Measurements from ENCODE around the gene ECI1.

Gene ECI1

DNA sequence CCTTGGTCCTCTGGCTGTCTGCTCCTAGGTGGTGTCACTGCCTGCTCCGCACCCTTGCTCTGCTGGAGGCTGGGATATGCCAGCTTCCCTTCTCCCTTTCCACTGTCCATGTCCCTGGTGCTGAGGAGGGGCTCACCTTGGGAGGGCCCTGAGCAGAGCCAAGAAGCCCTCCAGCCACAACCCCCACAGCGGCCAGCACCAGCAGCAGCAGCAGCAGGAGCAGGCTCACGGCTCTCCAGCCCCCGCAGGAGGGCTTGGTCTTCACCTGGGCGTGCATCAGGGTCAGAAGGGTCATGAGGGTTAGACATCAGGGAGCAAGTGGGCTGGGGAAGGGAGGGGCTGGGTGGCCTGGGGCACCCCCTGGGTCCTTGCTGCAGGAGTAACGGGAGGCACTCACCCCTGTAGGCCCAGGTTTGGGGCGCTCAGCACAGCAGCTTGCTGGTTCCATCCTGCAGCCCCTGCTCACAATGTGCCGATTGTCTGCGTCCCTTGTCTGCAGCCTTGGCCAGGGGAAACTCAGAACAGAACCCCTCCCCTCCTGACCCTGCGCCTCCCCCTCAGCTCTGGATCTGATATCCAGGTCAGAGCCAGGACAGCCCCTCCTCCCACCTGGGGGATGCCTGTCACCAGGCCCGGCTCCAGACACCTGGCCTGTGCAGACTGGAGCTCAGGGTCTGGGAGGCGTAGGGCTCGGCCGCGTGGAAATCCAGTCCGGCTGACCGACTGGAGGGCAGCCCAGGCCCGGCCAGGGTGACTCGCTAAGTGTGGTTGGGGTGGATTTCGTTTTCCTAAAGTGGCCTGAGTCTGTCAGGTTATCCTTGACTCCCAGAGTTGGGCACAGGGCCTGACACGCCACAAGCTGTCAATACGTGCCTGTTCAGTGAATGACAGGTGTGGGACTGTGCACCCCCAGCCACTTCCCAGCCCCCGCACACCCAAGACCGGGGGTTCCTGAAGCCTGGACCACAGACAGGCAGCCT lies 40.7 kb downstream of the ECI1 start, which contains the start of gene BRICD5:
Gene BRICD5 (minus strand): TSS at position 478 of the 980 bp plus-strand sequence. CDS start 30 bp downstream, at position 448.
- TF ChIP-seq TAF1 (IDR thresholded peaks at IDR 0.05; ENCODE audit: low read depth): no peak

DNA sequence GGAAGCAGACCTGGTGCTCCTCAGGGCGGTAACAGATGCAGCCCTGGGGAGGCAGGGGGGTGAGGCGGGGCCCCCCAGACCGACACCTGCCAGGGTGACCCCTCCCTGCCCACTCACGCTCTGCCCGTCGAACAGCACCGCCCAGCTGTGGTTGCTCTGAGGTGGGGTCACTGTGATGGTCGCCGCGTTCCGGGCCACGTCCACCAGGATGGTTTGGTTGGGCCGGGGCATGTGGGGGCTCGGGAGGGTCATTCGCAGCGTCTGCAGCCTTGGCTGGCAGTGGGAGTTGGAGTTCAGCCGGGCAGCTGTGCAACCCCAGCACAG lies 41.4 kb downstream of the ECI1 start:
- TF ChIP-seq, protein P1, sequence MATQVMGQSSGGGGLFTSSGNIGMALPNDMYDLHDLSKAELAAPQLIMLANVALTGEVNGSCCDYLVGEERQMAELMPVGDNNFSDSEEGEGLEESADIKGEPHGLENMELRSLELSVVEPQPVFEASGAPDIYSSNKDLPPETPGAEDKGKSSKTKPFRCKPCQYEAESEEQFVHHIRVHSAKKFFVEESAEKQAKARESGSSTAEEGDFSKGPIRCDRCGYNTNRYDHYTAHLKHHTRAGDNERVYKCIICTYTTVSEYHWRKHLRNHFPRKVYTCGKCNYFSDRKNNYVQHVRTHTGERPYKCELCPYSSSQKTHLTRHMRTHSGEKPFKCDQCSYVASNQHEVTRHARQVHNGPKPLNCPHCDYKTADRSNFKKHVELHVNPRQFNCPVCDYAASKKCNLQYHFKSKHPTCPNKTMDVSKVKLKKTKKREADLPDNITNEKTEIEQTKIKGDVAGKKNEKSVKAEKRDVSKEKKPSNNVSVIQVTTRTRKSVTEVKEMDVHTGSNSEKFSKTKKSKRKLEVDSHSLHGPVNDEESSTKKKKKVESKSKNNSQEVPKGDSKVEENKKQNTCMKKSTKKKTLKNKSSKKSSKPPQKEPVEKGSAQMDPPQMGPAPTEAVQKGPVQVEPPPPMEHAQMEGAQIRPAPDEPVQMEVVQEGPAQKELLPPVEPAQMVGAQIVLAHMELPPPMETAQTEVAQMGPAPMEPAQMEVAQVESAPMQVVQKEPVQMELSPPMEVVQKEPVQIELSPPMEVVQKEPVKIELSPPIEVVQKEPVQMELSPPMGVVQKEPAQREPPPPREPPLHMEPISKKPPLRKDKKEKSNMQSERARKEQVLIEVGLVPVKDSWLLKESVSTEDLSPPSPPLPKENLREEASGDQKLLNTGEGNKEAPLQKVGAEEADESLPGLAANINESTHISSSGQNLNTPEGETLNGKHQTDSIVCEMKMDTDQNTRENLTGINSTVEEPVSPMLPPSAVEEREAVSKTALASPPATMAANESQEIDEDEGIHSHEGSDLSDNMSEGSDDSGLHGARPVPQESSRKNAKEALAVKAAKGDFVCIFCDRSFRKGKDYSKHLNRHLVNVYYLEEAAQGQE (IDR thresholded peaks at IDR 0.05; ENCODE audit: low read depth): no peak
- no peak for TF ChIP-seq RAD21 (IDR thresholded peaks at IDR 0.05; ENCODE audit: low read depth)
- TF ChIP-seq TAF1 (IDR thresholded peaks at IDR 0.05; ENCODE audit: low read depth): no peak
- TF ChIP-seq, protein P2, sequence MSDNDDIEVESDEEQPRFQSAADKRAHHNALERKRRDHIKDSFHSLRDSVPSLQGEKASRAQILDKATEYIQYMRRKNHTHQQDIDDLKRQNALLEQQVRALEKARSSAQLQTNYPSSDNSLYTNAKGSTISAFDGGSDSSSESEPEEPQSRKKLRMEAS (IDR thresholded peaks at IDR 0.05): no peak
- TF ChIP-seq CEBPB (IDR thresholded peaks at IDR 0.05): no peak
- TF ChIP-seq ZBTB7A (IDR thresholded peaks at IDR 0.05; ENCODE audit: low read depth): no peak
- TF ChIP-seq EGR1 (IDR thresholded peaks at IDR 0.05): no peak

DNA sequence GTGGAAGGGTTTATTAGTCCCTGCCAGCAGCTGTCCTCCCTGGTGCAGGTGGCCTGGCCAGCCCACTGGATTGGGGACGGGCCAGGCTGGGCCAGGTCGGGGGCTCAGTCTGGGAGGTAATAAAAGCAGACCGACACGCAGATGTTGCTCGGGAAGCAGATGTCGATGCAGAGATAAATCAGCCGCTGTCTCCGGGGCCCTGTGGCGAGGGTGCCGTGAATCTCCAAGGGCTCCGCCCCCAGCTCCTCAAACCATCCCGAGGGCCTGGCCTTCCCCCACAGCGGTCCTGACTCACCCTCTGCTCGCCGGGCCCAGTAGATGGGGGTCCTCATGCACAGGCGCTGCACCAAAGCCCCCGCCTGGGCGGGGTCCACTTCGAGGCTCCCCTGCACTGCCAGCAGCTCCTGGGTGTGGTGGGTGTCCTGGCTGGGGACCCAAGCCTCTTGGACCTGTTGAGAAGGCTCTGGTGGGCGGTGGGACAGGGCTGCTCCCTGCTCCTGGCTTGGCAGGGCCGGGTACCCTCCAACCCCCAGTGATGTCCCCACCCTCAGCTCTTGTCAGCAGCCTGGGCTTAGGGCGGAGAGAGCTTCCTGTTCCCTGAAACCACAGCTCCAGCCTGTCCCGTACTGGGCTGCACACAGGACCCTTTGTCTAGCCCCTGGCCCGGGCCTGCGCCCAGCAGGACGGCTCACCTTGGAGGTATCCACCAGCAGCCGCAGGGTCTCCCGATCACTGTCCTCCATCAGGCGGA lies 42.0 kb downstream of the ECI1 start:
- no peak for TF ChIP-seq YY1 (IDR thresholded peaks at IDR 0.05; ENCODE audit: low read depth)
- TF ChIP-seq, protein P1 (IDR thresholded peaks at IDR 0.05; ENCODE audit: low read depth): no peak
- TF ChIP-seq, protein P2 (IDR thresholded peaks at IDR 0.05): no peak
- no peak for TF ChIP-seq ZBTB7A (IDR thresholded peaks at IDR 0.05; ENCODE audit: low read depth)
- TF ChIP-seq EGR1 (IDR thresholded peaks at IDR 0.05): no peak
- TF ChIP-seq NFIC (IDR thresholded peaks at IDR 0.05): no peak
- TF ChIP-seq TCF12 (IDR thresholded peaks at IDR 0.05; ENCODE audit: low read depth): no peak
- no peak for TF ChIP-seq EP300 (IDR thresholded peaks at IDR 0.05; ENCODE audit: borderline replicate concordance)
- no peak for TF ChIP-seq TEAD4 (IDR thresholded peaks at IDR 0.05)
- no peak for TF ChIP-seq RAD21 (IDR thresholded peaks at IDR 0.05; ENCODE audit: low read depth)
- TF ChIP-seq TAF1 (IDR thresholded peaks at IDR 0.05; ENCODE audit: low read depth): no peak

DNA sequence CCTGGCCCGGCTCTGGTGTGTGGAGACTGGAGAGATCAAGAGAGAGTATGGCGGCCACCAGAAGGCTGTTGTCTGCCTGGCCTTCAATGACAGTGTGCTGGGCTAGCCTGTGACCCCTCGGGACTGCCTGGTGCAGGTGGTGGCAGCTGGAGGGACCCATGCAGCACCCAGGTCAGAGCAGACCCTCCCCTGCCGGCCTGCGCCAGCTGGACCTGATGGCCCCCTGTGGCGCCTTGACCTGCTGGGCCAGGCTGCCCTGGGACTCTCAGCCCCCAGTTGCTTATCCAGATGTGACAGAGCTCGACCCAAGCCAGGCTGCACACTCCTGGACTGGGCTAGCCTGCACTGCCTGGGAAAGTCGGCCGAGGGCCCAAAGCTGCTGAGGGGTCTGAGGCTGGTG lies 42.6 kb downstream of the ECI1 start:
- TF ChIP-seq CEBPB (IDR thresholded peaks at IDR 0.05) (no peak), YY1 (IDR thresholded peaks at IDR 0.05; ENCODE audit: low read depth) (no peak), TCF12 (IDR thresholded peaks at IDR 0.05; ENCODE audit: low read depth) (no peak), EP300 (IDR thresholded peaks at IDR 0.05; ENCODE audit: borderline replicate concordance) (no peak), TEAD4 (IDR thresholded peaks at IDR 0.05) (no peak), TAF1 (IDR thresholded peaks at IDR 0.05; ENCODE audit: low read depth) (no peak), NFIC (IDR thresholded peaks at IDR 0.05) (no peak), FOXM1 (IDR thresholded peaks at IDR 0.05; ENCODE audit: borderline replicate concordance, low read depth) (no peak)
- TF ChIP-seq, protein P2 (IDR thresholded peaks at IDR 0.05): no peak
- TF ChIP-seq, protein P3, sequence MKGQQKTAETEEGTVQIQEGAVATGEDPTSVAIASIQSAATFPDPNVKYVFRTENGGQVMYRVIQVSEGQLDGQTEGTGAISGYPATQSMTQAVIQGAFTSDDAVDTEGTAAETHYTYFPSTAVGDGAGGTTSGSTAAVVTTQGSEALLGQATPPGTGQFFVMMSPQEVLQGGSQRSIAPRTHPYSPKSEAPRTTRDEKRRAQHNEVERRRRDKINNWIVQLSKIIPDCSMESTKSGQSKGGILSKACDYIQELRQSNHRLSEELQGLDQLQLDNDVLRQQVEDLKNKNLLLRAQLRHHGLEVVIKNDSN (IDR thresholded peaks at IDR 0.05): no peak

DNA sequence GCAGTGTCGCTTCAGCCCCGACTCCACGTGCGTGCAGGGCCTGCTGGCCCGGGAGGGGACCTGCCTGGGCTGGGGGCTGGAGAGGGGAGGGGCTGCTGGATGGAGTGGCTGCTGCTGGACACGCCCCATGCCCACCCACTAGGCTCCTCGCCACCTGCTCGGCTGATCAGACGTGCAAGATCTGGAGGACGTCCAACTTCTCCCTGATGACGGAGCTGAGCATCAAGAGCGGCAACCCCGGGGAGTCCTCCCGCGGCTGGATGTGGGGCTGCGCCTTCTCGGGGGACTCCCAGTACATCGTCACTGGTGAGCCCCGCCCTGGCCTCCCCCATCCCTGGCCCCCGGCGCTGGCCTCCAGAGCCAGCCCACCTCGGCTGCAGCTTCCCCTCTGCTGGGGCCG lies 43.1 kb downstream of the ECI1 start:
- TF ChIP-seq RAD21 (IDR thresholded peaks at IDR 0.05; ENCODE audit: low read depth): no peak
- no peak for TF ChIP-seq NFIC (IDR thresholded peaks at IDR 0.05)
- no peak for TF ChIP-seq YY1 (IDR thresholded peaks at IDR 0.05; ENCODE audit: low read depth)
- TF ChIP-seq FOXM1 (IDR thresholded peaks at IDR 0.05; ENCODE audit: borderline replicate concordance, low read depth): no peak
- TF ChIP-seq, protein P3 (IDR thresholded peaks at IDR 0.05): no peak
- no peak for TF ChIP-seq EGR1 (IDR thresholded peaks at IDR 0.05)
- TF ChIP-seq, protein P1 (IDR thresholded peaks at IDR 0.05; ENCODE audit: low read depth): no peak
- TF ChIP-seq TAF1 (IDR thresholded peaks at IDR 0.05; ENCODE audit: low read depth): no peak
- TF ChIP-seq TCF12 (IDR thresholded peaks at IDR 0.05; ENCODE audit: low read depth): no peak
- TF ChIP-seq, protein P2 (IDR thresholded peaks at IDR 0.05): no peak
- TF ChIP-seq CEBPB (IDR thresholded peaks at IDR 0.05): no peak
- TF ChIP-seq CREB1 (IDR thresholded peaks at IDR 0.05; ENCODE audit: low read depth): no peak
- no peak for TF ChIP-seq TEAD4 (IDR thresholded peaks at IDR 0.05)
- TF ChIP-seq ZBTB7A (IDR thresholded peaks at IDR 0.05; ENCODE audit: low read depth): no peak
- no peak for TF ChIP-seq EP300 (IDR thresholded peaks at IDR 0.05; ENCODE audit: borderline replicate concordance)
